NCI-H128 (cell line): ENCODE measurements around the gene PAGE2B.
"Not testable (repeated sequence)": the region's sequence is repeated elsewhere in the genome, so short reads cannot be mapped to it uniquely, and the experiment has no call there.

Source experiments
- DNase-seq: peaks from one replicate; lab custom pipeline; 2025; ENCODE audit not compliant: unreplicated experiment; lab: John Stamatoyannopoulos, UW

Gene PAGE2B

DNA sequence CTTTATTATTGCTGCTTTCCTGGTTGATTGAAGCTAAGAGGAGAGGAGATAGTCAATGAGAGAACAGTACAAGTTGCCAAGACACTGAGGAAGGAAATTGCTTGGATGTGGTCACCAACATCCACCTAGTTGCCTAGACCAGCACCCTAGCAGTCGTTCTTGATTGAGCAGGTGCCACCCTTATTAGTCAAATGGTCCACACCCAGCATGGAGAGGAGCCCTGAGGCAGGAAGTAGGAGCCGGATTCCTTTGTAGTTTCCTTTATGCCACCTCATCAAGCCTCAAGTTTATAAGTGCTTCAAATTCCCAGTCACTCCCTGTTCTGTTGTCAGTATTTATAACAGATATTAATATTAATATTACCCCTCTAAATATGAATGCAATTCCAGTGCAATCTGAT is 33.1 kb downstream of the PAGE2B start:
- DNase-seq = no peak

DNA sequence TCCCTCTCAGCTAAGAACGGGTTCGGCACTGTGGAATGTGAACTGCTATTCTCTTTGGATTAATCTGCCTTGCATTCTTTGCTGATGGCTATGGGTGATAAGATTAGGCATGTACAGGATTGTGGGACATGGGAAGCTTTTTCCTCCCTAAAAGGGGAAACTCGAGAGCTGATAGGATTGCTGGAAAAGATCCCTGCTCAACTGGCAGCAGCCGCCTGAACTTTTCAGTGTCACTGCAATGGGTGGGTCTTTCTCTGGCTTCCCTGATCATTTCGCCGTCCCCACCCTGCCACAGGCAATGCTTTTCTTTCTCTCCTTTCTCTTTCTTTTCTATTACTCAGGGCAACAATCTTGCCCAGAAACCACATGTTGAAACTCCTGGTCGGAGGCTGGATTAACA is 34.5 kb downstream of the PAGE2B start:
- DNase-seq = no peak

DNA sequence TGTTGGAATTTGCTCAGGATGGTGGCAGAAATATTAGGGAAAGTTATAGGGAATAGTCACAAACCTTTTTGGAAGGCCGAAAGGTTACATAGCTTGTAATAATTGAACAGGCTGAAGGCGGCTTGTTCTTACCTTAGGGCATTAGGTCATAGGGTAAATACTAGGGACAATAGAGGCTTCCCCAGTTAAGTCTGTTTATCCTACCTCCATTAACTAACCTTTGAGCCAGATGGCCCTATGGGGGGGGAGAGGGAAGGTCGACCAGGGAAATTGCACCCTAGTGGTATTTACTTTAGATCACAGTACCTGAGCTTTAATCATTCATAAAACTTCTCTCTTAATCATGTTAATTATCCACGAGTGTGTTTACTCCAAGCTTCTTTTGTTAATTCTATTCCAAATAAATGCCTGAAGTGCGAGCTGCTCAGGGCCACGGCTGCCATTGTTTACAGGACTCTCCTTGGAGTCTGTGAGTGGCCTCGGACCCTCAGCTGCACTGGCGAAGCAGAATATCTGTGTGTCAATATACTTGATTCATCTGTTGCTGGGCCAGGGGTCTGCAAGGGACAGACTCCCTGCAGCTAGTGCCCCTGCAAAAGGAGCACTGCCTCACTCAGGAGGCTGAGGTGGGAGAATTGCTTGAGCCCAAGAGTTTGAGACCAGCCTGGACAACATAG is 36.9 kb downstream of the PAGE2B start:
- no peak for DNase-seq

DNA sequence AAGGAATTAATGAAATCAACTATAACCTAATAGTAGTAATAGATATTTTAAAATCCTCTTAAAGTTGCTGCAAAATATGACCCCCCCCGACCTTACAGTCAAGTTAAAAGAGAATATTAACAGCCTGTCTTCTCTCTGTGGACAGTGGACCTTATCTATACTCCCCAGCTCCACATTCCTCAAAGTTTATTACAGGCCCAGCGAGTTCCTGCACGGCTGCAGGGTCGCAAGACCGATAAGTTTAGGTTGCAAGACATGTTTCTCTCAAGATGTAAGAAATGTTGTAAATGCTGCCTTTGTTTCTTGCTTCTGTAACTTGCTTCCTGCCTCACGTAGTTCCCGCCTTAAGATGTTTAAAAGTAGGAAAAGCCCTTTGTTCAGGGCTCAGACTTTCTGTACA is 41.8 kb downstream of the PAGE2B start:
- not testable (repeated sequence) for DNase-seq

DNA sequence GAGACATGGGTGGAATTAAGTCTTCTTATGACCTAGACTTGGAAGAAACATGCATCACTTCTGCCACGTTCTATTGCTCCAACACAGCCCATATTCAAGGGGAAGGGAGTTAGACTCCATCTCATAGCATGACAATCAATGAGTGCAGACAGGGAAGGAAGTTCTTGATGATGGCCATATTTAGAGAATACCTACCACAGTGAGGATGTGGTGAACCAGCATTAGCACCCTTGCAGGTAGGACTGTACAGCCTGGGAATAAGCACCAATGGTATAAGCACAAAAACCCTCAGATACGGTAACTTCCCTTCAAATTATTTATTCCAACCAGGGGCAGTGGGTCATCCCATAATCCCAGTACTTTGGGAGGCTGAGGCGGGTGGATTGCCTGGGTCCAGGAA is 43.7 kb downstream of the PAGE2B start:
- no peak for DNase-seq

DNA sequence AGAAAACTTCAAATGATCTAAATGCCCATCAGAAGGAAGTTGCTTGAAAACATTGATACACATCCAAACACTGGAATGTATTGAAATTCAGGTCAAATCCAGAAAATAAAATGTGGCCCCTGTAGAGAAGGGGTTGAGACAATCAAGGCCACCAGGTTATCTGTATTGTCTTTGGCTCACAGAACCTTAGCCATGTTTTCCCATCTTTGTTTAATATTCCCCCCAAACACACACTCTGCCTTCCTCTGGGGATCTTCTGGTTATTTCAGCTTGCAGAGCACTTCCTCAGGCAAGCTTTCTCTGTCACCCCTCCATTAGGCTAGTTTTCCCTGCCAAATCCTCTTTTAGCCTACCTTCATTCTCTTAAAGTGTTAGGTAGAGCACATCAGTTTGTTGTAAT is 44.4 kb downstream of the PAGE2B start:
- no peak for DNase-seq

DNA sequence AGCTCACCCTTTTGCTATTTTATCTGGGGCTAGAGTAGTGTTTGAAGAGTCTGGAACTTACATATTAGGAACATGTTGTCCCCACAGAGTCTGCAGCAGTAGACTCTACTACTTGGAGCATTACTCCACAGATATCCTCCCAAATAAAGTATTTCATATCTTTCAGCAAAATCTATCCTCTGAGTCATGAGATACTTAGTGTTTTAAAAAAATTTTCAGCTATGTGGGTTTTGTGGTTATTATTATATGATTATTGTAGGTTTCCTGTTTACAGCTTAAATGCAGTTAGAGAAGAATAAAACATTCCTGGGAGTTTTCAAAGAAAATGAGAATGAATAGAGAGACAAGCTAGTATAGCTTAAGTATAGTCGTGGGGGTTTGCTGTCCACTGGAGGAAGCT is 44.9 kb downstream of the PAGE2B start:
- DNase-seq = no peak

DNA sequence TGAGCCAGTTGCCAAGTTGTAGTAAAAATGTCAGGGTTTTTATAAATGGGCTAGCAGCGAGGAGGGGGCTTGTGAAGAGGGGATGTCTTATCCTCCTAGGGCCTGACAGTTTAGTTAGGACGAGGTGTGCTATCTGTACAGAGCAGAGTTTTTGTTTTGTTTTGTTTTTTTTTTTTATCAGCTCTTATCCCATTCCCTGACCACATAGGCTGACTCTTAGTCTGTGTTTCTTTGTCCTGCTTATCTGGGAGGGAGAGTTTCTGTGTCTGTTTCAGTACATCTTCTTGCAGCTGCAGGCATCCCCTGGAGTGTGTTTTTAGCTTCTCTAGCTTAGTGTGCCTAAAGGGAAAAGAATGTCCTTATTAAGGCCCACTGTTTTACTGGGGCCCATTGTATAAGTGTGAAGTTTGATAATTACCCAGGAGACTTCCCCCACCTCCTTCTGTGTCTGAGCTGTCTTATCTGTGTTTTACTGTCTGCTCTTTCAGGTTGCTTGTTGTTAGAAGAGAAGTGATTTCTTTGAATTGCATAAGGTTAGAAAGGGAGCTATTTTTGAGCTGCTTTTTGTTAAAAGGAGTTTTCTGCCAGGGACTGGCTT is 46.0 kb downstream of the PAGE2B start:
- no peak for DNase-seq

DNA sequence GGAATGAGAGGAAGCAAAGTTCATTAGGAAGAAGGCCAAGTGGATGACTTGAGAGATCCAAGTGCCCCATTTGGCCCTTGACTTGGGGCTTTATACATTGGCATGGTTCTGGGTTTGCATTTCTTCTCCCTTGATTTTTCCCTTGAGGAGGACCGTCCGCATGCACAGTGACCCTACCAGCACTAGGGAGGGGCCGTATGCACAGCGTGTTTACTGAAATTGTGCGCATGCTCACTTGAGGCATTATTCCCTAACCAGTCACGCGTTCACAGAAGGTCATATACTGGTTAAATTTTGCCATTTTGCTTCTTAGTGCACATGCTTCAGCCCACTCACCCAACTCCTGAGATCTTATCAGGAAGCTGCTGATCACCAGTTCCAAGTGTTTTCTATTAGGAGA is 49.1 kb downstream of the PAGE2B start:
- no peak for DNase-seq

DNA sequence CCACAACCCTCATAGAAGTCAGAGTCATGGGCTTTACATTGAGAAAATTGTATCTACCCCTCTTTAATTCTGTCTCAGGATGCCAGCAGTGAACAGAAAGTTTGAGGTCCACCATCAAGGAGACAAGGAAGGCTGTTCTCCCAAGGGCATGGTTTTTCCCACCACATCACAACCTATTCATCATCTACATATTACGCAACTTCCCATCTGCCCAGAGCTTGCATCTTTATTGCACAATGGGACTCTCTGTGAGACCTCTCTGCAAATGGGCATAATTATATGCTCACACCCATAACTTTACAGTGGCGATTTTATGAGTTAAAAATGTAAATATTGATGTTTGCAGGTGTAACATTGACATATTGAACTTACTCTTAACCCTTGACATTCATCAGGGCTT is 52.9 kb downstream of the PAGE2B start:
- no peak for DNase-seq
